CD4-positive, alpha-beta T cell treated with Interferon gamma for 1 hour (primary cell): Measurements from ENCODE around the gene ACTMAP.

Experiments used
- DNase-seq: peaks from one replicate; pipeline ENCODE4 v3.0.0-alpha.2; 2020

The ACTMAP gene

DNA sequence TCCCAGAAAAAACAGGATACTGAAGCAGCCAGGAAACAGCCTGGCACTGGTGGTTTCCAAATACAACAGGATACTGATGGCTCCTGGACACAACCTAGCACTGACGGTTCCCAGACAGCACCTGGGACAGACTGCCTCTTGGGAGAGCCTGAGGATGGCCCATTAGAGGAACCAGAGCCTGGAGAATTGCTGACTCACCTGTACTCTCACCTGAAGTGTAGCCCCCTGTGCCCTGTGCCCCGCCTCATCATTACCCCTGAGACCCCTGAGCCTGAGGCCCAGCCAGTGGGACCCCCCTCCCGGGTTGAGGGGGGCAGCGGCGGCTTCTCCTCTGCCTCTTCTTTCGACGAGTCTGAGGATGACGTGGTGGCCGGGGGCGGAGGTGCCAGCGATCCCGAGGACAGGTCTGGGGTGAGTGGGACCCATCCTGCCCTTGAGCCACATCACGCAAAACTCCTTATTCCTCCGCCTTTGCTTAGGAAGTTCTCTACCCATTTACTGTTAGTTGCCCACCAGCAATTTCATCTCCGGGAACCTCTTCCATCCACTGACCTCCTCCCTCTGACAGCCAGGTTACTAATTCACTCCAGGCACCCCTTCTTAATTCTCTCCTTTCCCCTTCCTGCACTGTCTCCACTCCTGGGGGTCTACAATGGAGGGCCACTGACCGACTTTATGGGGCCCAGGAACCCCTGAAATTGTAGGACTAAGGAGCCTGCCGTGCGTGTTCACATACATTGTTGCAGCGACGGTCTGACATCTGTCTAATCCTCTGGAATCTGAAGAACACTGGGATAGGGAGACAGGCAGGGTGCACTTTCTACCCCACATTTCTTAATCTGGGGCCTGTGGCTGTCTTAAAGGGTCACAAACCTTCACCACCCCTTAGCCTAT lies 32.1 kb downstream of the ACTMAP start:
- no peak for DNase-seq

DNA sequence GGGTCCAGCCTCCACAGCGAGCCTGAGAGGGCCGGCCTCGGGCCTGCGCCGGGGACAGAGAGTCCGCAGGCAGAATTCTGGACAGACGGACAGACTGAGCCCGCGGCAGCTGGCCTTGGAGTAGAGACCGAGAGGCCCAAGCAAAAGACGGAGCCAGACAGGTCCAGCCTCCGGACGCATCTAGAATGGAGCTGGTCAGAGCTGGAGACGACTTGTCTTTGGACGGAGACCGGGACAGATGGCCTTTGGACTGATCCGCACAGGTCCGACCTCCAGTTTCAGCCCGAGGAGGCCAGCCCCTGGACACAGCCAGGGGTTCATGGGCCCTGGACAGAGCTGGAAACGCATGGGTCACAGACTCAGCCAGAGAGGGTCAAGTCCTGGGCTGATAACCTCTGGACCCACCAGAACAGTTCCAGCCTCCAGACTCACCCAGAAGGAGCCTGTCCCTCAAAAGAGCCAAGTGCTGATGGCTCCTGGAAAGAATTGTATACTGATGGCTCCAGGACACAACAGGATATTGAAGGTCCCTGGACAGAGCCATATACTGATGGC lies 32.9 kb downstream of the ACTMAP start:
- DNase-seq, result no peak

DNA sequence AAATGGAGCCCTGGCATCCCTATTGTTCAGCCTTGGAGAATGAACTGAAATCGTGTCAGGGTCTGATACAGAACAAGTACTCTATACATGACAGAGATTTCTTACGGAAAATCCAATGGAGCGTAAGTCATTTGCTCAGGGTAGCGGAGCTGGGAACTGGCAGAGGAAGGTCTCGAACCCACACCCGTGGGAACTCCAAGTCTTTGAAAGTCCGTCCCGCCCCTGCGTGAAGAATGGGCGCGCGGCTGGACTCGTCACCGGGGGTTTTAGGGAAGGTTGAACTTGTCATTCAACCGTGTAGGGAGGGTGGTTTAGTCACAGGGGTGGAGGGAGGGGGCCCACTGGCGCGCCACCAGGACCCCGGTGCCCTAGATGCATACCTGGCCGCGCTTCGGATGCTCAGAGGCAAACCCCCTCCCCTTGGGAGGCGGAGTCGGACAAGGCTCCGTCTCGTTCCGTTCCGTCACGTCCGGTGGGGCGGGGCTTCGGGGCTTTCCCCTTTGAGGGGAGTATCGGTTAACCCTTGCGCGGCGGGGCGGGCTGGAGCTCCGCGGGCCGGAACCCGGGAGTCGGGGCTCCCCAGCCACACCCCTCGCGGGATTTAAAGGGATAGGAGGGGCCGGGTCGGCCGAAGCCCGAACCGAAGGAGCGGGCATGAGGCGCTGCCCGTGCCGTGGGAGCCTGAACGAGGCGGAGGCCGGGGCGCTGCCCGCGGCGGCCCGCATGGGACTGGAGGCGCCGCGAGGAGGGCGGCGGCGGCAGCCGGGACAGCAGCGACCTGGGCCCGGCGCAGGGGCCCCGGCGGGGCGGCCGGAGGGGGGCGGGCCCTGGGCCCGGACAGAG lies 33.6 kb downstream of the ACTMAP start, which contains the start of the genes COQ8B and ITPKC:
TSS of gene COQ8B (minus strand) at position 405 of the 843 bp plus-strand sequence. CDS start 2,254 bp downstream, outside the sequence.
TSS of gene ITPKC (plus strand) at position 631 of the 843 bp plus-strand sequence. CDS start at position 655, 24 bp downstream.
- peak; percentile 98 for DNase-seq

DNA sequence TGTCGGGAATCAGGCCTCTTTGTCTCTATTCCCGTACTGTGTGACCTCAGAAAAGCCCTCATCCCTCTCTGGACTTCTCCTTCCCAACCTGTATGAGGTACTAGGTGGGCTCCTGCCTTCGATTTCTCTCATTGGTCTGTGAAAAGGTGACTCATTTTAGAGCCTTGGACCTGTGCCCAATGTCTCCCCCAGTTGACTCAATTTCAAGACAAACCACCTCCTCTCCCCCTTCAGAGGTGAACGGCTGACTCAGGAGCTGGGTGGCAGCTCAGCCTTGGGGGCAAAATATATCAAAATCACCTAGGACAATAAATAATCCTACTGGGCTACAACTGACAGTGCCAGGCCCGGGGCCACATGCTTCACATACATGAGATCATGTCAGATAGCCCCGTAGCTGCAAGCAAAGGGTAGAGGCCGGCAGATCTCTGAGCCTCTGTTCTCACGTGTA lies 34.2 kb downstream of the ACTMAP start:
- DNase-seq, result peak; percentile 46

DNA sequence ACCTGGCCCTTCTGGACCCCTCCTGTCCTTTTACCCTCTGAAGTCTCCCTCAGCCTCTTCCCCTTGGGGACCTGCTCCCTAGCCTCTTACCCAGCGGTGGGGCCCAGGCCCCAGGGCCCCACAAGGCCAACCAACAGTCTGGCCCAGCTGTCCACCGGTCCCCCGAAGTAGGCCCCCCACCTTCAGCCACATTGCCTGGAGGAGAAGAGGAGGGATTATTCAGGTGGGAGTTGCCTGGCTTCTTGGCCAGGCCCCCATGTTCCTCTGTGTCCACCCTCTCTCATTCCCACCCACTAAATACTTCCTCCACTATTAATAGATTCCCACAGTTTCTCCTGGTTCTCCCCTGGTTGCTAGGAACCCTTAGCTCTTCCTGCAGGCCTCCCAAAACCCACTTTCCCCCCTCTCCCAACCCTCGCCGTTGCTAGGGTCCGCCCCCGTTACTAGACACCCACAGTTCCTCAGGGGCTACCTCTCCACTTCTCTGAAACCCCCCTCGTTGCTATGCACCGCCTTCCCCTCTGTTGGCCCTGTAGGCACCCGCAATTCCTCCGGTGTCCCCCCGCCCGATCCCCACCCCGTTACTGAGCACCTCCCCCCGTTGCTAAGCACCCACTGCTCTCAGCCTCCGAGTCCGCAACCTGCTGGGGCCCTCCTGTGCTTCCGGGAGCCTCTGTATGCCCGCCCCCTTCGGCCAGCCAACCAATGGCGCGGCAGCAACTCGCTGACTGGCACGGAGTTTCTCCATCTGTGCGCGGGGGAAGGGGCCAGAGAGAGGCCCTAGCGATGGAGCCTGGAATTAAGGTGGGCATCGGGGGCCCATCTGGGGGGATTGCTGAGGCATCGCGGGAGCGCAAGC lies 35.6 kb downstream of the ACTMAP start:
- peak; percentile 95 for DNase-seq

DNA sequence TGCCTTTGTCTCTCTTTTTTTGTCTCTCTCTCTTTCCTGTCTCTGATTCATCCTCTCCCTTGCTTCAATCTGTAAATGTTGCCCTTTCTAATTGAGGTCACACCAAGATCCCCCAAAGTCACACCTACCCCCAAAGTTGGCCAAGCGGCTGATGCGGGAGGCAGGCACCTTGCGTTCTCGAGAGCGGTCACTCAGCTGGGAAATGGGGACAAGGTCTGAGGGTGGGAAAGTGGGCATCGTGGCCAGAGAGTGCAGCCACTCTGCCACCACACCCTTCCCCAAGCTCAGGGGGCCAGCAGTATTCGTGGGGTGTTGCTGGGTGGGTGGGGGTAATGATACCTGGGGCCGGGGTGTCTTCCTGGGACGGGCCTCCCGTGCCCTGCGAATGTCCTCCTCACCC lies 36.3 kb downstream of the ACTMAP start:
- no peak for DNase-seq

DNA sequence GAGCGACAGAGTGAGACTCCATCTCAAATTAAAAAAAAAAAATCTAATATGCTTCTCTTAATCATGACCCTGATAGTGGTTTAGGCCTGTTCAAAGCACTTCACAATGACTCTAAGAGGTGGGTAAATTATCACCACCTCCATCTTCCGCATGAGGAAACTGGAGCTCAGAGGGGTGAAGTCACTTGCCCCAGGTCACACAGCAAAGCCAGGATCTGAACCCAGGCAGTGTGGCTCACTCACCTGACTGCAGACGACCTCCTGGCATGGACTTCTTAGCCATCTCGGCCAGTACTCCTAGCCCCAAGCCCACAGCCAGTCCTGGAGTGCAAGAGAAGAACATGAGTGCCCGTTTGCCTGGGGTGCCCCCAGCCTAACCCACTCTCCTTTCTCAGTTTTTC lies 40.5 kb downstream of the ACTMAP start:
- no peak for DNase-seq

DNA sequence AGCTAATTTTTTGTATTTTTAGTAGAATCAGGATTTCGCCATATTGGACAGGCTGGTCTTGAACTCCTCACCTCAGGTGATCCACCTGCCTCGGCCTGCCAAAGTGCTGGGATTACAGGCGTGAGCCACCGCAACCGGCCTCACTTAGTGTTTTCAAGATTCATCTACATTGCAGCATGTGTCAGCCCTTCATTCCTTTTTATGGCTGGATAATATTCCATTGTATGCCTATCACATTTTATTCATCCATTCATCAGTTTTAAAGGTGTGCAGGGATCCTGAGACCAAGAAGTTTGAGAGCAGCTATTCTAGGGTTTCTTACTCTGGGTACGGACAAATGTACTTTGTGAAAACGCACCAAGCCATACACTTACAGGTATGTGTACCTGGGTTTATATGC lies 42.7 kb downstream of the ACTMAP start:
- DNase-seq, result no peak

DNA sequence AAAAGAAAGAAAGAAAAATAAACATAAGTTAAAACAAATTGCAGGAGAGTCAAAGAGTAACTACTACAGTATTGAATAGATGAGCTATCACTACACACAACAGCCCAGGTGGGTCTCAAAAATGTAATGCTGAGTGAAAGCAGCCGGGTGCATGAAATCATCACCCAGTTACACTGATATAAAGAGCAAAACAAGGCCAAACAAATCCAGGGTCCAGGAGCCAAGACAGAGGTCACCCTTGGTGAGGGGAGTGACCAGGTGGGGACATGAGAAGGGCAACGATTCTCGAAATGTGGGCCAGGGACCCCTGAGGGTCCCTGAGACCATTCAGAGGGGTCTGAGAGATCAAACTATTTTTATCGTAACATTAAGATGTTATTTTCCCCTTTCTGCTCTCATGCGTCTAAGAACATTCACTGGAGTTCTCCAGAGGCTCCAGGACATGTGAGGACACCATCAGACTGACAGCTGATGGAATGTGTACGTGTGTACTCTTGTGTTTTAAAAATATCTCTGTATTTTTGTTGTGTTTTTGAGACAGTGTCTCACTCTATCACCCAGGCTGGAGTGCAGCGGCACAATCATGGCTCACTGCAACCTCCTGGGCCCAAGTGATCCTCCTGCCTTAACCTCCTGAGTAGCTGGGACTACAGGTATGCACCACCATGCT lies 44.2 kb downstream of the ACTMAP start:
- no peak for DNase-seq

DNA sequence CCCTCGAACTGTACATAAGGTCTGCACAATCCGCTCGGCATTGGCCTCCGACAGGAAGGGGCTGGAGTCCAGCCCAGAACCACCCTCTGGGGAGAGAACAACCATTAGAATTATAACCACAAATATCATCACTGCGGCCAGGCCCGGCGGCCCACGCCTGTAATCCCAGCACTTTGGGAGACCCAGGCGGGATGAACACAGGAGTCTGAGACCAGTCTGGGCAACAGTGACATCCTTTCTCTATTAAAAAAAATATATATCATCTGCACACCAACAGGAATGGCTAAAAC lies 45.0 kb downstream of the ACTMAP start:
- no peak for DNase-seq

DNA sequence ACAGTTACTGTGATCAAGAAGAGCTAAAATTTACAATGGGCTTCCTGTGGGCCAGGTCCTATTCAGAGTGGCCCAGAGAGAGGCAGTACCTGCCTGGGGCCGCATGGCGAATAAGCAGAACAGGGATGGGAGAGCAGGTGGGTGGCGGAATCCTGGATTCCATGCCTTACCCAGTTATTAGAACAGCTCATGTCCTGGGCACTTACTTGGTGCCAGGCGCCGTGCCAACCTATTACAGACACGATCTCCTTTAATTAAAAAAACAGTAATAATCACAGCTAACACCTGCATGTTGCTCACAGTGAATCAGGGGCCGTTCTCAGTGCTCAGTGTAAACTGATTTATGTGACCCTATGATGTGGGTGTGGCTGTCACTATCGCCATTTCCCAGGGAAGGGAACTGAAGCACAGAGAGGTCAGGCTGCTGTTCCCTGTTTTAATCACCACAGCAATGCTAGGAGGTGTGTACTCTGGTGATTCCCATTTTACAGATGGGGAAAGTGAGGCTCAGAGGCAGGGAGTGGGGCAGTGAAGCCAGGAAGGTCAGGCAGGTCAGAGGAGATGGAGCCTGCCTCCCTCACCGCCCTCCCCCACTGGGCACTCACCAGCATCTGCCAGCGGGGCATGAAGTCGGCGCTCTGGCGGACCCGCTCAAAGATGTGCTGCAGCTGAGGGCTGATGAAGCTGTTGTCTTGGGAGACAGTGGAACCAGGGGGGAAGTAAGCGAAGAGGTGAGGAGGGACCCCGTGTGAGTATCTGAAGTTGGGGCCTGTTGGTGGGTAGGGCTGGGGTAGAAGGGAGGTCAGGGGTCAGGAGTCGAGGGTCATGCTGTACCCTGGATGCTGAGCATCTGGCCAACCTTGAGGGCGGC lies 45.6 kb downstream of the ACTMAP start:
- DNase-seq, result no peak

DNA sequence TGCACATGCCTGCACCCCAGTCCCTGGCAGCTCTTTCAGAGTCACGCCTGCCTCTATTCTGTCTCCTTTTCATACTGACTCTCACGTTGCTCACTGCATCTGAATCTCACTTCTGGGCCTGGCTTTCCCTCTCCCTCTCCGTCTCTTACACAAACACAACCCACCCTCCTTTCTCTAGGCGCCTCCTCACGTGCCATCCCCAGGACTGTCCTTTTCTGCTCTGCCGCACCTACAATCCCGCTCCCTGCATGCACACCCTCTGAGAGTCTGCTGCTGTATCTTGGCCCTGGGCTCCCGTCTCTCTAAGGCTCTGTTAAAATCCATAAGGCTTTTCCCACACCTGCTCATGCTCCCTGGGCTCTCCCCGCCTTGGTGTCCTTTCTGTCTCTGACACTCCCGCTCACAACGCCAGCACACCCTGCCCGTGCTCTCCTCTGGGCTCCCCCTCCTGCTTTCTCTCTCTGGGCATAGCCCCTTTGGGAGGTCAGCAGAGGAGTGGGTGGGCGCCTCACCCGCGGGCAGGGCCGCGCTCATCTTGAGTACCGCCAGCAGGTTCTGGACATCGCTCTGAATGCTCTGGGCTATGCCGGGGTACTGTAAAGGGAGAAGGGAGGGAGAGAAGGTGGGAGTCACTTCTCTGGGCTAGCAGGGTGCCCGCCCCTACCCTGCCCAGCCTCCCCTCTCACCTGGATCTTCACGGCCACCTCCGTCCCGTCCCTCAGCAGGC lies 47.1 kb downstream of the ACTMAP start:
- no peak for DNase-seq

DNA sequence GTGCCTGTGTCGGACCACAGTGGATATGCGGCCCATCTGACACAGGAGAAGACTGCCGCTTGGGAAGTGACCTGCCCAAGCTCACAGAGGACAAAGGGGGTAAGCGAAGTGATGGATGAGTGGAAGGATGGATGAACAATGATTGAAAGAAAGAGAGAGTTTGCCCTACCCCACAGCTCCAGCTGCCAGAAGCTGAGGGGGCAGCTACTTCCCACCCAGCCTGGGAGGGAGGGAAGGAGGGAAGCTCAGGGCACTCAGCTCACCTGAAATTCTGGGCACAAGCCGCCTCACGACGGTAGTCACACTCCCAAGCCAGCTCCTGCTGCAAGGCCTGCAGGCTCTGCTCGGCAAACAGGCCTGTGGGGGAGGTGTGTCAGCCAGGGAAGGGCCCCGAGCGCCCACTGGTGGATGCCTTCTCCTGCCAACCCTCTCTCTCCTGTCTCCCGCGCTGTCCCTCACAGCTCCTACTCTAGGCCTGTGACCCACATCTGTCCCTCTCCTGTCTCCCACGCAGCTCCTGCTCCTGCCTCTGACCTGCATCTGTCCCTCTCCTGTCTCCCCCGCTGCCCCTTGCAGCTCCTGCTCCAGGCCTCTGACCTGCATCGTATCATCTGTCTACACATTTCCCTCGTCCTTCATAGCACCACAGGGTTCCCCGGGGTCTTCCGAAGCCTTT lies 47.8 kb downstream of the ACTMAP start:
- no peak for DNase-seq

DNA sequence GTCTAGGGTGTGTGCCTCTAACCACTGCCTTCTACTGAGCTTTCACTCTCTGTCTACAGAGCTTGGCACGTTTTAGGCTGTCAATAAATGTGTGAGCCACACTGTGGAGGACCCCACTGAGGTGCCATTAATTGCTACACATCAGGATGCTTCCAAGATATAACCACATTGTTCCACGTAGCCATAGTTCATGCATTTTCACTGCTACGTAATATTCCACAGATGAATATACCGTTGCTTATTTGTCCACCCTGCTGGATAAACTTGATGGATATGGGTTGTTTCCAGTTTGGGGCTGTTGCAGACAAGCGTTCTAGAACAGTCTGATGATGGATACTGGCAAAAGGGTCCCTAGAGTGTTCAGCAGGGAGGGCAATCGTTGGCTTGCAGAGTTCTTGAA lies 48.5 kb downstream of the ACTMAP start:
- no peak for DNase-seq

DNA sequence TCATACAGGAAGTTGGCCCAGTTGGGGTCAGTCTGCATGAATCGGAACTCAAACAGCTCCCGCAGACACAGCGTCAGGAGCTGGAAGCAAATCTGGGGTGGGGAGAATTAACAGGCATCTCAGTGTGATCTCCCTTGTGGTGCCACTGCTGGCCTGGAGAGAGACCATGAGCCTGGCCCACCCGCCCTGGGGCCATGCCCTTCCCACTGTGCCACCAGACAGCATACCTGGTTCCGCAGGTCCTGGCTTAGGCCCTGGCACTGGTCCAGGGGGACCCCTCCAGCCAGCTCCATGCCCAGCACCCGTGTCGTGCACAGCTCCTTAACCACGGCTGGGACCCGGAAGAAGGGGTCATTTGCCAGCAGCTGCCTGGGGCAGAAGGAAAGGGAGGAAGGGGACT lies 50.2 kb downstream of the ACTMAP start:
- DNase-seq, result no peak

DNA sequence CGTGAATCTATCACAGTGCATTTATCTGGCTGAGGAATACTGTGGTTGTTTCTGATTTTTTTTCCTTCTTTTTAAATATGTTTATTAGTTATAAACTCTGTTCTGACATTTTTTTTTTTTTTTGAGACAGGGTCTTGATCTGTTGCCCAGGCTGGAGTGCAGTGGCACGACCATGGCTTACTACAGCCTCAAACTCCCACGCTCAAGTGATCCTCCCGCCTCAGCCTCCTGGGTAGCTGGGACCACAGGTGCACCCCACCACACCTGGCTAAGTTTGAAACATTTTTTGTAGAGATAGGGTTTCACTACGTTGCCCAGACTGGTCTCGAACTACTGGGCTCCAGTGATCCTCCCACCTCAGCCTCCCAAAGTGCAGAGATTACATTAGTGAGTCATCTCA lies 53.3 kb downstream of the ACTMAP start:
- no peak for DNase-seq

DNA sequence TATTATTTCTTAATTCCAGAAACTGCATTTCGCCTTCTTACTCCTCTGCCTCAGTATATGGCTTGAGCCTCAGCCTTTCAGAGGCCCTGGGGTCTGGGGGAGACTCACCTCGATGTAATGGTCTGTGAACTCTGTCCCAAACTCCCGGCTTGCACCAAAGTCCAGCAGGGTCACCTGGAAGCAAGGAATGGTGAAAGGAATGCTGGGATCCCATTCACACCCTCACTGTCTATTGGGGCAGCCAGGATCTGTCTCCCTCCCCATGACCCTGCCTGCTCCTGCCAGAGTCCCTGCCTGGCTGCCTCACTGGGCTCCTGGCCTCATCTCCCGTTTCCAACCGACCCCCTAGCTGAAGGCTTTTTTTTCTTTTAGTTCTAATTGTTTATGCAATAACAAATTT lies 54.4 kb downstream of the ACTMAP start:
- no peak for DNase-seq

DNA sequence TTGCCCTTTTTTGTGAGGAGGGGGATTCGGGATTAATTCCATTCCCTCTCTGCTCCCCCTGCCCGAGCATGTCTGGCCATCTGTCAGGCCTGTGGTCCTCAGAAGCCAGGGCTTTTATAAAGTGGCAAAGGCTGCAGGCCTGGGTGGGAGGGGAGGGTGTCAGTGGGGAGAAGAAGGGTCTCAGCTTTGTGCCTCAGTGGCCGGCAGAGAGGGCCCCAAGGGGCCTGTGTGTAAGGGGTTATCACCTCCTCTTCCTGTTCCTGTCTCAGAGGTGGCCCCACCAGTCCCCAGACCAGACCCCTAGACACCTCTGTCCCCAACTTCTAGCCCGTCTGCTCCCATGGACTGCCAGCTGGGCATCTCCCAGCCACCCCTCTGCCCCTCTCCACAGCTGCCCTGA lies 56.4 kb downstream of the ACTMAP start:
- no peak for DNase-seq

DNA sequence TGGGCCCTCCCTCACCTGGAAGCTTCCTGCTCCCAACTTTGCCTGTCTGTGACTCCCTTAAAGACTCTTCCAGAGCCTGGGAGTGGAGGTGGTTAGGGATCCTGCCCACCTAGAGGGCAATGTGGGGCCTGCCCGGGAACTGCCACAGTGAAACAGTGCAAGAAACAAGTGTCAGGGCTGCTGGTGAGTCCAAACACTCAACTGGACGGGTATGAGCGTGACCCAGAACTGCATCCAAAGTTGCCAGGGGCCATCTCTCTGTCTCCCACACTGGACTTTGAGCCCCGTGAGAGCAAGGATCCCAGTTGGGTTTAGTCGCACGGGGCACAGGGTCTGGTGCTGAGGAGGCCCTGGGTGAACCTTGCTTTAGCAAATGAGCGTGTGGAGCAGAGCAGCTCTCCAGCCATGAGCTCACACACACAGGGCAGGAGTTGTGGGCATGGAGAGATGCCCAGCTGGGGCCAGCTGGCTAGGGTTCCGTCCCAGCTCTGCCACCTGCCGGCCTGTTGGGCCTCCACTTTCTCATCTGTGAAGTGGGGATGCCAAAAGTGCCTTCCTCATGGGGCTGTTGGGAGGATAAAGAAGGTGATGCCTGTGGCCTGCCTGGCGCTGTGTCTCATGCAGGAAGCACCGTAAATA lies 57.0 kb downstream of the ACTMAP start:
- DNase-seq, result no peak
